Panc1 (cell line): ENCODE results near the gene MSH3. TPM values are rescaled to one million over a fixed set of nuclear protein-coding genes. Genes with fewer than 3 reads are reported as not detected.

Source experiments
- ATAC-seq: fragments of 200-7000 bp; cut with Tn5 transposase; 2 replicates; pipeline ENCODE4 v1.9.1; 2020; ENCODE audit warnings: mild to moderate bottlenecking, moderate library complexity
- BruUV-seq: library from RNA; stranded (reverse); fragments of 400-500 nt; replicated peaks from 2 replicates; lab custom pipeline; 2021; lab: Mats Ljungman, UMichigan
- CTCF ChIA-PET: fragments of 300-600 bp; sonication (Branson Sonifier 250); formaldehyde crosslinking; loops from one replicate; lab custom pipeline; 2022; ENCODE audit warnings: antibody characterized with exemption; lab: Charles Lee
- POLR2A ChIA-PET: fragments of 300-600 bp; sonication (Branson Sonifier 250); formaldehyde crosslinking; loops from one replicate; lab custom pipeline; 2022; ENCODE audit warnings: antibody characterized with exemption; lab: Charles Lee
- DNase-seq: peaks from one replicate; pipeline ENCODE4 v3.0.0-alpha.2; 2010; ENCODE audit warnings: low read depth, low spot score
- H3K27ac ChIP-seq: 2 replicates; pipeline ENCODE4 v1.5.1; 2011; ENCODE audit warnings: mild to moderate bottlenecking, low read length, inconsistent platforms
- H3K27me3 ChIP-seq: fragments of 200-500 bp; sonication (Bioruptor generic); 2 replicates; pipeline ENCODE4 v1.6.0; 2014; ENCODE audit warnings: low read length, inconsistent platforms; ENCODE audit not compliant: control insufficient read depth, insufficient read depth
- H3K36me3 ChIP-seq: fragments of 200-500 bp; sonication (Bioruptor generic); 2 replicates; pipeline ENCODE4 v1.5.1; 2014; ENCODE audit warnings: inconsistent platforms, mild to moderate bottlenecking, low read length, moderate library complexity; ENCODE audit not compliant: control insufficient read depth, insufficient read depth
- H3K4me1 ChIP-seq: 2 replicates; pipeline ENCODE4 v1.5.1; 2011; ENCODE audit warnings: inconsistent platforms, mild to moderate bottlenecking, low read length, moderate library complexity; ENCODE audit not compliant: control insufficient read depth, insufficient read depth
- H3K4me3 ChIP-seq, 2 experiments: 2 replicates each; pipeline ENCODE4 v1.5.1; 2011 to 2012; ENCODE audit warnings: low read depth in 2 of 2, low read length in 2 of 2, mild to moderate bottlenecking in 2 of 2, inconsistent platforms in 1 of 2, moderate library complexity in 1 of 2
- H3K9me3 ChIP-seq: fragments of 200-500 bp; sonication (Bioruptor generic); 2 replicates; pipeline ENCODE4 v1.5.1; 2014; ENCODE audit warnings: low read depth, mild to moderate bottlenecking, inconsistent platforms, low read length, moderate library complexity; ENCODE audit not compliant: control insufficient read depth, insufficient read depth
- POLR2AphosphoS5 ChIP-seq: IDR thresholded peaks from 2 replicates; pipeline ENCODE4 v1.6.1; 2012; ENCODE audit warnings: mild to moderate bottlenecking, low read depth, low read length, moderate library complexity
- SIN3A ChIP-seq: IDR thresholded peaks from 2 replicates; pipeline ENCODE4 v1.6.1; 2012; ENCODE audit warnings: low read depth, mild to moderate bottlenecking, low read length, moderate library complexity, borderline replicate concordance; ENCODE audit not compliant: insufficient read depth
- TCF7L2 ChIP-seq: IDR thresholded peaks from 2 replicates; pipeline ENCODE4 v1.6.1; 2011; ENCODE audit warnings: mild to moderate bottlenecking, low read depth, low read length, inconsistent platforms
- in situ Hi-C: cut with HindIII; loops from 2 replicates; pipeline ENCODE4 v1.10.0; 2016; ENCODE audit warnings: low sequenced_read_pairs, low pct_unique_long_range_greater_than_20kb
- intact Hi-C: fragments of 100-400 bp; cut with micrococcal nuclease; formaldehyde crosslinking; loops from one replicate; pipeline ENCODE4 v1.10.0; 2022; ENCODE audit not compliant: unreplicated experiment
- total RNA-seq: library from RNA; stranded (reverse); gene quantifications from one replicate; pipeline ENCODE4 v1.2.1, GENCODE V29; 2021; ENCODE audit not compliant: unreplicated experiment
- TF ChIP-seq, protein P1 (sequence below): fragments of 450-650 bp; IDR thresholded peaks from 2 replicates; pipeline ENCODE4 v1.5.1; 2017; ENCODE audit warnings: mild to moderate bottlenecking
- TF ChIP-seq, protein P2 (sequence below), 2 experiments: IDR thresholded peaks; 2 replicates each; pipeline ENCODE4 v1.6.1; 2011 to 2012; ENCODE audit warnings: low read depth in 2 of 2, control low read depth in 1 of 2, low read length in 1 of 2, mild to moderate bottlenecking in 1 of 2, moderate library complexity in 1 of 2; ENCODE audit not compliant: insufficient read depth in 1 of 2

The MSH3 gene
- total RNA-seq, 1 experiment from 2014 or later, result 18.9 TPM

DNA sequence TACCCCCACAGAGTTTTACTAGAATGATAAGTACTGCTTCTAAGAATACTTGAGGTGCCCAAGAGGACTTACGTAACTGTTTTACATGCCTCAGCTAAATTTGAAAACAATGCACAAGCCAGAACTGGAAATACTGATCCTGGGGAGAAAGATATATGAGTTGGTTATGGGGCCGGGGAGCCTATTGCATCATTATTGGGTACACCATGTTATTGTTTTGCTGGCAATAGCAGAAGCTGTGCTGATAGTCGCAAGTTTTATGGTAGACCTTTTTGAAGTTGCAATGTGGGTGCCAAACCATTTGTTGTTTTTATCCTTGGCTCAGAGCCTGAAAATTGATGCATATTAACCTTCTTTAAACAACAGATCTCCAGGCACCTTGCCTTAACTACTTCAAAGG is 108.8 kb downstream of the MSH3 start:
- intact Hi-C loops, result no loop called here
- no peak for DNase-seq
- no peak overlapping the region for H3K4me3 ChIP-seq
- no peak for TF ChIP-seq SIN3A
- no peak for TF ChIP-seq TCF7L2
- TF ChIP-seq POLR2AphosphoS5, result no peak
- TF ChIP-seq, protein P1, sequence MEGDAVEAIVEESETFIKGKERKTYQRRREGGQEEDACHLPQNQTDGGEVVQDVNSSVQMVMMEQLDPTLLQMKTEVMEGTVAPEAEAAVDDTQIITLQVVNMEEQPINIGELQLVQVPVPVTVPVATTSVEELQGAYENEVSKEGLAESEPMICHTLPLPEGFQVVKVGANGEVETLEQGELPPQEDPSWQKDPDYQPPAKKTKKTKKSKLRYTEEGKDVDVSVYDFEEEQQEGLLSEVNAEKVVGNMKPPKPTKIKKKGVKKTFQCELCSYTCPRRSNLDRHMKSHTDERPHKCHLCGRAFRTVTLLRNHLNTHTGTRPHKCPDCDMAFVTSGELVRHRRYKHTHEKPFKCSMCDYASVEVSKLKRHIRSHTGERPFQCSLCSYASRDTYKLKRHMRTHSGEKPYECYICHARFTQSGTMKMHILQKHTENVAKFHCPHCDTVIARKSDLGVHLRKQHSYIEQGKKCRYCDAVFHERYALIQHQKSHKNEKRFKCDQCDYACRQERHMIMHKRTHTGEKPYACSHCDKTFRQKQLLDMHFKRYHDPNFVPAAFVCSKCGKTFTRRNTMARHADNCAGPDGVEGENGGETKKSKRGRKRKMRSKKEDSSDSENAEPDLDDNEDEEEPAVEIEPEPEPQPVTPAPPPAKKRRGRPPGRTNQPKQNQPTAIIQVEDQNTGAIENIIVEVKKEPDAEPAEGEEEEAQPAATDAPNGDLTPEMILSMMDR, result no peak
- TF ChIP-seq, protein P2, sequence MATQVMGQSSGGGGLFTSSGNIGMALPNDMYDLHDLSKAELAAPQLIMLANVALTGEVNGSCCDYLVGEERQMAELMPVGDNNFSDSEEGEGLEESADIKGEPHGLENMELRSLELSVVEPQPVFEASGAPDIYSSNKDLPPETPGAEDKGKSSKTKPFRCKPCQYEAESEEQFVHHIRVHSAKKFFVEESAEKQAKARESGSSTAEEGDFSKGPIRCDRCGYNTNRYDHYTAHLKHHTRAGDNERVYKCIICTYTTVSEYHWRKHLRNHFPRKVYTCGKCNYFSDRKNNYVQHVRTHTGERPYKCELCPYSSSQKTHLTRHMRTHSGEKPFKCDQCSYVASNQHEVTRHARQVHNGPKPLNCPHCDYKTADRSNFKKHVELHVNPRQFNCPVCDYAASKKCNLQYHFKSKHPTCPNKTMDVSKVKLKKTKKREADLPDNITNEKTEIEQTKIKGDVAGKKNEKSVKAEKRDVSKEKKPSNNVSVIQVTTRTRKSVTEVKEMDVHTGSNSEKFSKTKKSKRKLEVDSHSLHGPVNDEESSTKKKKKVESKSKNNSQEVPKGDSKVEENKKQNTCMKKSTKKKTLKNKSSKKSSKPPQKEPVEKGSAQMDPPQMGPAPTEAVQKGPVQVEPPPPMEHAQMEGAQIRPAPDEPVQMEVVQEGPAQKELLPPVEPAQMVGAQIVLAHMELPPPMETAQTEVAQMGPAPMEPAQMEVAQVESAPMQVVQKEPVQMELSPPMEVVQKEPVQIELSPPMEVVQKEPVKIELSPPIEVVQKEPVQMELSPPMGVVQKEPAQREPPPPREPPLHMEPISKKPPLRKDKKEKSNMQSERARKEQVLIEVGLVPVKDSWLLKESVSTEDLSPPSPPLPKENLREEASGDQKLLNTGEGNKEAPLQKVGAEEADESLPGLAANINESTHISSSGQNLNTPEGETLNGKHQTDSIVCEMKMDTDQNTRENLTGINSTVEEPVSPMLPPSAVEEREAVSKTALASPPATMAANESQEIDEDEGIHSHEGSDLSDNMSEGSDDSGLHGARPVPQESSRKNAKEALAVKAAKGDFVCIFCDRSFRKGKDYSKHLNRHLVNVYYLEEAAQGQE (IDR thresholded peaks at IDR 0.05; ENCODE audit: insufficient read depth in 1 of 2, low read depth in 2 of 2, low read length in 1 of 2), result no peak
- CTCF ChIA-PET, result no interaction called here
- H3K27me3 ChIP-seq, result no peaks in the 10 kb centered on the region
- H3K36me3 ChIP-seq, result peaks cover 2% of the 10 kb centered on the region; the same call in 1 of the 2 replicates
- ATAC-seq, result no peak
- in situ Hi-C loops, result no loop called here
- H3K4me1 ChIP-seq, result no peaks in the 10 kb centered on the region
- POLR2A ChIA-PET, result no interaction called here
- BruUV-seq, result no TSS peak
- H3K9me3 ChIP-seq, result no peaks in the 10 kb centered on the region
- no peak overlapping the region for H3K27ac ChIP-seq

DNA sequence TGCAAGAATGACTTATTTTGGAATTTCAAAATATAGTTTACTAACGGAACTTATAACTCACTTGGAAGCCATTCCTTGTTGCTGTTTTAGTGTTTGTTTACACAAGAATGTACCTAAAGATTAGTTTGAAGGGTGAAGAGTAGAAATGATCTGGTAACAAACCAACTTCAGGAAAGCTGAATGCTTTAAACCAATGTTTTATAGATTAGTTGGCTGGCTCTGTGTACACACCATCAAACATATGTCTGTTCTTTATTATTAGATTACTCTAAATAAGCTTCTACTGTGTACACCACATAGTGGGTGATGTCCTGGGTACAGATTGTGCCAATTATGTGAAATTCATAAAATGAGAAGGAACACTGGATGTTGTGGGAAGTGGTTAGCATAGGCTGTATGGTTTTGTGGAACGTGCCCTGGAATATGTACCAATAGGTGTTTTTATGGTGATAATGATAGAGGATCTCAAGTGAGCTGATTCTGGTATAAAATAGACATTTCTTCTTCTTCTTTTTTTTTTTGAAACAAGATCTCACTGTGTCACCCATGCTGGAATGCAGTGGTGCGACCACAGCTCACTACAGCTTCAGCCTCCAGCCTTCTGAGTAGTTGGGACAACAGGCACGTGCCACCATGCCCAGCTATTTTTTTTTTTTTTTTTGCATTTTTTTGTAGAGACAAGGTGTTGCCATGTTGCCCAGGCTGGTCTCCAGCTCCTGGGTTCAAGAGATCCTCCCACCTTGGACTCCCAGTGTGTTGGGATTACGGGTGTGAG is 109.6 kb downstream of the MSH3 start:
- Histone ChIP-seq H3K9me3 (no peaks in the 10 kb centered on the region), H3K27ac (no peak overlapping the region), H3K27me3 (no peaks in the 10 kb centered on the region), H3K4me1 (no peaks in the 10 kb centered on the region), H3K36me3 (peaks cover 2% of the 10 kb centered on the region; the same call in 1 of the 2 replicates), H3K4me3 (no peak overlapping the region)
- CTCF ChIA-PET, result interaction anchor here (0.7 kb wide), 1 partner anchor 152 kb away, joined by 4 read pairs; no protein-coding TSS in a partner anchor
- in situ Hi-C loops, result no loop called here
- ATAC-seq, result no peak
- TF ChIP-seq SIN3A, result no peak
- TF ChIP-seq, protein P2 (IDR thresholded peaks at IDR 0.05; ENCODE audit: insufficient read depth in 1 of 2, low read depth in 2 of 2, low read length in 1 of 2), result no peak
- no peak for TF ChIP-seq TCF7L2
- no peak for TF ChIP-seq POLR2AphosphoS5
- TF ChIP-seq, protein P1, result no peak
- no peak for DNase-seq
- POLR2A ChIA-PET, result interaction anchor here (0.6 to 0.7 kb wide), 2 partner anchors 151 to 199 kb away, joined by 3 to 5 read pairs; no protein-coding TSS in a partner anchor
- no TSS peak for BruUV-seq
- intact Hi-C loops, result no loop called here
